ENCODE results near the gene CABP2. TPM values are rescaled to one million over a fixed set of nuclear protein-coding genes. Genes with fewer than 3 reads are reported as not detected.
"Not testable (repeated sequence)": the region's sequence is repeated elsewhere in the genome, so short reads cannot be mapped to it uniquely, and the experiment has no call there.

Gene CABP2
- total RNA-seq, 1 donor from 2014 or later: not detected

DNA sequence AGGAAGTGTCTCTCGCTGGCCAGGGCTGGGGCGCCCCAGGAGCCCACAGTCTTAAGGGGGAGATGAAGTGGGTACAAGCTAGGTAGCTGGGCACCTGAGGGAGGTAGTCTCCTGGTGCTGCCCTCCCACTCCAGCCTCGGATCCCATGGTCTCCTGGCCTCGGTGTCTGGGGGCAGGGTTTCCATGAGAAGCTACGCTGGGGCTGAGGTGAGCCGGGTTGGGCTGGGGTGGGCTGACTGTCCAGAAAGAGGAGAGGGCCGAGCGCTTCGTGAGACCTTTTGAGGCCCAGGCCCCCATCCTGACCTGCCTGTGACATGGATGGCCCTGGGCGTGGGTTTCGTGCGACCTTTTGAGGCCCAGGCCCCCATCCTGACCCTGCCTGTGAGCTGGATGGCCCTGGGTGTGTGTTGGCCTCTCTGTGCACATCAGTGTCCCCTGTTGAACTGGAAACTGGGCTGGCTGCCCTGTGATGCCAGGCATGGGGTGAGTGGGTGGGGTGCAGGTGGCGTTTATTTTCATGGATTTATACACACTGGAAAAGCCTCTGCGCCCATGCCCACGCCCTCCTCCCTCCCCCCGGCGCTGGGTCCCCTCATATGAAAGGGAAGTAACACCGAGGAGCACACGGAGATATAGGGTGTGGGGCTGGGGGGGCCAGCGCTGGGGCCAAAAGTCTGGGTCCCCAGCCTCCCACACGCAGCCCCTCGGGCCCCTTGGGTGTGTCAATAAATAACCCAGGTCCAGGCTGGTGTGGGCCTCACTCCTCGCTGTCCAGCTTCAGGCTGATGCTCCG lies 31.8 kb downstream of the CABP2 start:
- no peak overlapping the region for H3K4me3 ChIP-seq (ENCODE audit: low read depth, low read length)
- no peak for DNase-seq (ENCODE audit: low read depth)
- TF ChIP-seq, protein P1, sequence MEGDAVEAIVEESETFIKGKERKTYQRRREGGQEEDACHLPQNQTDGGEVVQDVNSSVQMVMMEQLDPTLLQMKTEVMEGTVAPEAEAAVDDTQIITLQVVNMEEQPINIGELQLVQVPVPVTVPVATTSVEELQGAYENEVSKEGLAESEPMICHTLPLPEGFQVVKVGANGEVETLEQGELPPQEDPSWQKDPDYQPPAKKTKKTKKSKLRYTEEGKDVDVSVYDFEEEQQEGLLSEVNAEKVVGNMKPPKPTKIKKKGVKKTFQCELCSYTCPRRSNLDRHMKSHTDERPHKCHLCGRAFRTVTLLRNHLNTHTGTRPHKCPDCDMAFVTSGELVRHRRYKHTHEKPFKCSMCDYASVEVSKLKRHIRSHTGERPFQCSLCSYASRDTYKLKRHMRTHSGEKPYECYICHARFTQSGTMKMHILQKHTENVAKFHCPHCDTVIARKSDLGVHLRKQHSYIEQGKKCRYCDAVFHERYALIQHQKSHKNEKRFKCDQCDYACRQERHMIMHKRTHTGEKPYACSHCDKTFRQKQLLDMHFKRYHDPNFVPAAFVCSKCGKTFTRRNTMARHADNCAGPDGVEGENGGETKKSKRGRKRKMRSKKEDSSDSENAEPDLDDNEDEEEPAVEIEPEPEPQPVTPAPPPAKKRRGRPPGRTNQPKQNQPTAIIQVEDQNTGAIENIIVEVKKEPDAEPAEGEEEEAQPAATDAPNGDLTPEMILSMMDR (IDR thresholded peaks at IDR 0.05; ENCODE audit: insufficient read depth, low read length, poor library complexity, severe bottlenecking): no peak
- H3K27me3 ChIP-seq (ENCODE audit: control insufficient read depth, insufficient read depth, low read length): no peaks in the 10 kb centered on the region
- peaks cover 5% of the 10 kb centered on the region for H3K36me3 ChIP-seq (ENCODE audit: control insufficient read depth, insufficient read depth, low read length)

DNA sequence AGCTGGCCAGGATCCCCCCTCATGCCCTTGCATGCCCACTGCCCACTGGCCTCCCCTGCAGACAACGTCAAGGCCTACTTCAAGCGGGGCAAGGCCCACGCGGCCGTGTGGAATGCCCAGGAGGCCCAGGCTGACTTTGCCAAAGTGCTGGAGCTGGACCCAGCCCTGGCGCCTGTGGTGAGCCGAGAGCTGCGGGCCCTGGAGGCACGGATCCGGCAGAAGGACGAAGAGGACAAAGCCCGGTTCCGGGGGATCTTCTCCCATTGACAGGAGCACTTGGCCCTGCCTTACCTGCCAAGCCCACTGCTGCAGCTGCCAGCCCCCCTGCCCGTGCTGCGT lies 32.5 kb downstream of the CABP2 start:
- Histone ChIP-seq H3K36me3 (ENCODE audit: control insufficient read depth, insufficient read depth, low read length) (peaks cover 5% of the 10 kb centered on the region), H3K4me3 (ENCODE audit: low read depth, low read length) (no peak overlapping the region), H3K27me3 (ENCODE audit: control insufficient read depth, insufficient read depth, low read length) (no peaks in the 10 kb centered on the region)
- TF ChIP-seq, protein P1 (IDR thresholded peaks at IDR 0.05; ENCODE audit: insufficient read depth, low read length, poor library complexity, severe bottlenecking): no peak
- no peak for DNase-seq (ENCODE audit: low read depth)

DNA sequence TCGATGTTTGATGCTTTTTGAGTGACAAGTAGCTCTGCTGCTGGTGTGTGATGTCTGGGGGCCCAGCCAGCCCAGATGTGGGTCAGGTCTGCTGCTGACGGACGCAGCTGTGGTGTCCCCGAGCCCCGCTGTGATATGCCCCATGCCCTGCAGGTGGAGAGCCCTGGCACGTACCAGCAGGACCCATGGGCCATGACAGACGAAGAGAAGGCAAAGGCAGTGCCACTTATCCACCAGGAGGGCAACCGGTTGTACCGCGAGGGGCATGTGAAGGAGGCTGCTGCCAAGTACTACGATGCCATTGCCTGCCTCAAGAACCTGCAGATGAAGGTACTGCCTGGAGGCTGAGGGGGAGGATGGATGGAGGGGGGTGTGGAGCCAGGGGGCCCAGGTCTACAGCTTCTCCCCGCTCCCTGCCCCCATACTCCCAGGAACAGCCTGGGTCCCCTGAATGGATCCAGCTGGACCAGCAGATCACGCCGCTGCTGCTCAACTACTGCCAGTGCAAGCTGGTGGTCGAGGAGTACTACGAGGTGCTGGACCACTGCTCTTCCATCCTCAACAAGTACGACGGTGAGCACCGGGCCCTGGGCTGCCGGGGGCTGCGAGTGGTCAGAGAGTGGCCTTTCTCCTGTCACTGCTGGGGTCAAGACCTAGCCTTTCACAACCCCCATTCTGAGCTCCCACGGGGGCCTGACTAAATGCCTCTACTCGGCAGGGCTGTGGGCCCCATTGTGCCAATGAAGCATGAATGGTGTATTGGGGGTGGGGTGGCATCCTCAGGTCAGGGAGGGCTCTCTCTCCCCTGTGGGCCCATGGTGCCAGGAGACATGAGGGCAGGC lies 33.1 kb downstream of the CABP2 start:
- no peak for DNase-seq (ENCODE audit: low read depth)
- TF ChIP-seq, protein P1 (IDR thresholded peaks at IDR 0.05; ENCODE audit: insufficient read depth, low read length, poor library complexity, severe bottlenecking): no peak
- H3K27me3 ChIP-seq (ENCODE audit: control insufficient read depth, insufficient read depth, low read length): no peaks in the 10 kb centered on the region
- H3K36me3 ChIP-seq (ENCODE audit: control insufficient read depth, insufficient read depth, low read length): peaks cover 5% of the 10 kb centered on the region
- no peak overlapping the region for H3K4me3 ChIP-seq (ENCODE audit: low read depth, low read length)

DNA sequence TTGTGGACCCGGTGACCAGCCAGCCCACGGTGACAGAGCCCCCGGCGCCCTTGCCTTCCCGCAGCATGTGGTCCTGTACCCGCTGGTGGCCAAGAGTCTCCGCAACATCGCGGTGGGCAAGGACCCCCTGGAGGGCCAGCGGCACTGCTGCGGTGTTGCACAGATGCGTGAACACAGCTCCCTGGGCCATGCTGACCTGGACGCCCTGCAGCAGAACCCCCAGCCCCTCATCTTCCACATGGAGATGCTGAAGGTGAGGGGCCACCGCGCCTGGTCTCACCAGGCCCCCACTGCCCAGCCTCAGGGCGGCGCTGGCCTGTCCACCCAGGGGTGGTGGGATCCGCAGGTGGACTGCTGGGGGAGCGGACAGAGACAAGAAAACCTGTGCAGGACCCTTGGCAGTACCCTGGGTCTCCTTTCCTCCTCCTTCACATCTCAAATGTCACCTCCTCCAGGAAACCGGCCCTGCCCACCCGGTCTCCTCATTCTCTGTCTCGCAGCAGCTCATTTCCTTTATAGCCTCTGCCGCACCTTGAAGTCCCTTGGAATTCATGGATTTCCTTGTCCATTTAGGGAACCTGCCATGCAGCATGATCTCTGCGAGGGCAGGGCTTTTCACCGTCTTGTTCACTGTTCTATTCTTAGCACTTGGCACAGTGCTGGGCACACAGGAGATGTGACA lies 33.9 kb downstream of the CABP2 start:
- Histone ChIP-seq H3K27me3 (ENCODE audit: control insufficient read depth, insufficient read depth, low read length) (no peaks in the 10 kb centered on the region), H3K4me3 (ENCODE audit: low read depth, low read length) (no peak overlapping the region), H3K36me3 (ENCODE audit: control insufficient read depth, insufficient read depth, low read length) (peaks cover 5% of the 10 kb centered on the region)
- no peak for DNase-seq (ENCODE audit: low read depth)
- TF ChIP-seq, protein P1 (IDR thresholded peaks at IDR 0.05; ENCODE audit: insufficient read depth, low read length, poor library complexity, severe bottlenecking): no peak

DNA sequence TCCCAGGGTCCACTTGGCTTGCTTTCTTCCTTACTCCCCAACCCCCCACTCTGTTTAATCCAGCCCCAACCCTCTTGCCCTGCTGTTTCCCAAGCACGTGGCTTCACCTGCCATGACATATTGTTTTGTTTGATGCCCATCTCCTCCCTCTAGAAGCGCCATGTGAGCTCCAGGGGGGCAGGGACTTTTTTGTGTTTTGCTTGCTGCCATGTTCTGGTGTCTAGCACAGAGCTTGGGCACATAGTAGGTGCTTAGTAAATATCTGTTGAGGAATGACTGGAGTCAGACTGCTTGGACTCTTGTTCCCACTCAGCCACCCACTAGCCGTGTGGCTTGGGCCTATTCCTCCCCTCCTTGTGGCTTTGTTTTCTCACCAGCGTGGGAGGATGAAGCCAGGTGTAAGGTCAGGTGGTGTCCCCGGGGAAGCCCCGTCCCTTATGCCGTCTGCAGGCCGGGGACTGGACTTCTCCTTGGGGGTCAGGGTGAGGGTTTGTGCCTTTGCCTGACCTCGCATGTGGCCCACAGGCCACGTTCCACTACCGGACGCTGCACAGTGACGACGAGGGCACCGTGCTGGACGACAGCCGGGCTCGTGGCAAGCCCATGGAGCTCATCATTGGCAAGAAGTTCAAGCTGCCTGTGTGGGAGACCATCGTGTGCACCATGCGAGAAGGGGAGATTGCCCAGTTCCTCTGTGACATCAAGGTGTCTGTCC lies 36.6 kb downstream of the CABP2 start:
- no peak for DNase-seq (ENCODE audit: low read depth)
- TF ChIP-seq, protein P1 (IDR thresholded peaks at IDR 0.05; ENCODE audit: insufficient read depth, low read length, poor library complexity, severe bottlenecking): no peak
- Histone ChIP-seq H3K36me3 (ENCODE audit: control insufficient read depth, insufficient read depth, low read length) (peaks cover 2% of the 10 kb centered on the region), H3K4me3 (ENCODE audit: low read depth, low read length) (no peak overlapping the region), H3K27me3 (ENCODE audit: control insufficient read depth, insufficient read depth, low read length) (no peaks in the 10 kb centered on the region)

DNA sequence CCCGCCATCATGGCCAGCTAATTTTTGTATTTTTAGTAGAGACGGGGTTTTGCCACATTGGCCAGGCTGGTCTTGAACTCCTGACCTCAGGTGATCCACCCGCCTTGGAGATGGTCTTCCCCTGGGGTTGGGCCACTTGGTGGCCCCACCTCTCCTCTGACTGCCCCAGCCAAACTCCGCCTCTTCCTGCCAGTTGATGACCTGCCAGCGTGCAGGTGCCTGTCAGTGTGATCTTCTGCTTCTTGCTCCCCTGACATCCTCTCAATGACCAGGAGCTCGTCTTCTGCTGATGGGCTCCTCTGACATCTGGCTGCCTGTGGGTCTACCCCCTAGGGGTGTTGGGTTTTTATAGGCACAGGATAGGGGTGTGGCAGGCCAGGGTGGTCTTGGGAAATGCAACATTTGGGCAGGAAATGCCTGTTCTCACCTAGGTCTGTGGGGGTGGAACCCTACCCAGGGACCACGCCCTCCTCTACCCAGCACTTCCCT lies 37.3 kb downstream of the CABP2 start:
- DNase-seq (ENCODE audit: low read depth); H3K4me3 ChIP-seq (ENCODE audit: low read depth, low read length); H3K27me3 ChIP-seq (ENCODE audit: control insufficient read depth, insufficient read depth, low read length); H3K36me3 ChIP-seq (ENCODE audit: control insufficient read depth, insufficient read depth, low read length): not testable (repeated sequence)
